NCI-H187 (cell line): ENCODE results near the gene SH3BP2.

Experiments
- DNase-seq, 2 experiments: peaks; one replicate each; lab custom pipeline; 2025; lab: John Stamatoyannopoulos, UW

The SH3BP2 gene

GRCh38 chr4:2803624-2804448, 11.0 kb downstream of the SH3BP2 start:
- no peak for DNase-seq

GRCh38 chr4:2804449-2804972, 11.6 kb downstream of the SH3BP2 start:
- no peak for DNase-seq

- DNase-seq, result no peak
These were observed 12.2 kb downstream of the SH3BP2 start for GRCh38 chr4:2804973-2805501.

GRCh38 chr4:2805712-2806389, 13.0 kb downstream of the SH3BP2 start:
- no peak for DNase-seq

- DNase-seq, result no peak
These were observed 13.8 kb downstream of the SH3BP2 start for GRCh38 chr4:2806390-2807355.

- DNase-seq, result no peak
These were observed 14.7 kb downstream of the SH3BP2 start for GRCh38 chr4:2807571-2807970.

- no peak for DNase-seq
These were observed 15.1 kb downstream of the SH3BP2 start for GRCh38 chr4:2808001-2808400.

DNA sequence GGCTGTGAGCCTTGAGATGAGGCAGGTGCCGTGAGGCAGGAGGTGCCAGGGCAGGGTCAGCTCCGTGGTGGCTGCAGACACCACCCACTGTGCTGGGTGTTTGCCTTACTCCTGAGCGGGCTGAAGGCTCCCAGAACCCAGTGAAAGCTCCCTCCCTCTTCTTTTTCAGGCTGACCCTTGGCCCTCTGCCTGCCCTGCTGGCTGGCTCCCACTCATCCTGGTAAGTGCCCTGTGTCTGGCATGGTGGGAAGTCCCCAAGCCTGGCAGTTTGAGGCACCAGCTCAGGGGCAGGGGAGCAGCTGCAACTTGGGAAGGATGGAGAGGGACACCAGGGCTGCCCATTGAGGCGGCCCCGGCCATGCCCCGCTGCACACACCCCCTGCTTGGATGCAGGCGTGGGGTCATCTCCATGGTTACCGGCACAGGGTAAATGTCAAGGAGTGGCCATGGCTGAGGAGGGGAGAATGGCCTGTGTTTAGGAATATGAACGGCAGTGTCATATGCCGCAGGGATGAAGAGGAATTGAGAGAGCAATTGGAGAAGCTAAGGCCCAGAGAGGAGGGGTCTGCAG, 16.8 kb downstream of the SH3BP2 start:
- DNase-seq, result no peak

DNA sequence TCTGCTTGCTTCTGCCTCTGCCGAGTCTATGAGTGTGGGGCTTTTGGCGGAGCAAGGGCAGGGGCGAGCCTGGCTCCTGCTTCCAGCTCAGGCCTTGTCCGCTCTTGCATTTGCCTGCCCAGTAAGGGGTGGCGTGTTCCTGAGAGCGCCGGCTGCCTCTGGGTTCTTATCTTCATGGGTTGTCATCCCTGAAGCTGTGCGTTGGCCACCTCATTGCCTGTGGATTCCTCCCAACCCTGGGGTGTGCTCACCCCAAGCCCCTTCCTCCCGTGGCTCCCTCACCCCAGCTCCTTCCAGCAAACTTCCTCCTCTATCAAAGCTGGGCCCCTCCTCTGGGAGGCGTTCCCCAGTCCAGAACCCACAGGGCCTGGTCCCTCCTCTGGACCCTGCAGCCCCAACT, 17.5 kb downstream of the SH3BP2 start:
- no peak for DNase-seq

DNA sequence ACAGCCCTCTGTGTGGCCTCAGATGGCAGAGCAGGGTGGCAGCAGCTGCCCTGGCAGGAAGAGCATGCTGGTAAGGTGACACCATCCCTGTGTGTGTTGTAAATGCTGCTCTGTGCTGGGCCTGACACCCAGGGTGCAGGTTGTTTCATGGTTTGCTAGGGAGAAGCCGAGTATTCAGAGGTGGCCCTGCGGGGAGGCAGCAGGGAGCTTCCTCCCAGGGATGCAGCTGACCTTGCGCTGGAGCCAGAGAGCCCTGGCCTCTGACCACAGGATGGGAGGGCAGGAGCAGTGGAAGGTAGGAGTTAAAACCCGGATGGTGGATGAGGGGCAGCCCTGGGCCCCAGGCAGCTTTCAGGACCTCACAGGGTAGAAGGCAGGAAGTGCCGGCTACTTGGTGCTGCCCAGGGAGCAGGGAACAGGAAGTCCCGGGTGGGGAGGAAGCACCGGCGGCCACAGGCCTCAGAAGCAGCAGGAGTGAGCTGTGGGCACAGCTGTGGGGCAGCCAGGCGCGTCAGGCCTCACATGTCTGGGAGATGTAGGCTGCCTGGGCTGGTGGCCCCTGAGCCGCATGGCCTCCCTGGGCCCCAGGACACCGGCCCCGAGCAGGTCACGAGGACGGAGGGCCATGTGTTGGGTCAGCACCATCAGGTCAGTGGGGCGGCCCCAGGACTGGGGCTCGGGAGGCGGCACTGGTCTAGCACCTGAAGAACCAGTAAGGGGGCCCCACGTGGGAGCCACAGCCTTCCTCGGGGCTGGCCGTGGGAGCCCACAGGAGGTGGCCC, 19.1 kb downstream of the SH3BP2 start:
- DNase-seq, result no peak

DNA sequence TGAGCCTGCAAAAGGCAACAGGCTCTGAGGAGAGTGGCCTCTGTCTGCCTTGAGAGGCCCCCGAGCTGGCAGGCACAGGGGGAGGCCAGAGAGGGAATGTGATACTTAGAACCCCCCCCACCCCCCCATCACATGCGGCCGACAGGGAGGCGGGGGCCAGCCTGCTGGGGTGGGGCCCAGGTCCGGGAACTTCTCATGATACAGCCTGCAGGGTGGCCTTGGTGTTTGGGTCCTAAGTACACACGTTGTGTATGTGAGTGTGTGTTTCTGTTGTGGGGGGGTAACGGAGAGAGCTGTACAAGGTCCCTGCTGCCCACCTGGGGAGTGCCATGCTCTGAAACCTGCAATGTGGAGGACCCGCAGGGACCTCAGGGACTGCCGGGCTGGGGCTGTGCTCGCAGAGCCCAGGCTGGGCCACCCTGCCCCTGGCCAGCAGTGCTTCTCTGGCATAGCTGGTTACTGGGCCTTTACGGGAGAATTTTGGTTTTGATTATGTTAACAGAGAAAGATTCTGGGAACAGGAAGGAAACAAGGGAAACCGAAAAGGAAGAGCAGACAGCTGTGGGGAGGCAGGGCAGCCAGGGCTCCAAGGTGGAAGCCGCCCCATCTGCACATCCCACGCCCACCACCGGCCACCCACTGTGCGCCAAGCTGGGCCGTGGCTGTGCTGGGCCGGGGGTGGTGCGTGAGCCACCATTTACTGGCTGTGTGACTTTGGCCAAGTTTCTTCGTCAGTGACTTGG, 19.9 kb downstream of the SH3BP2 start:
- no peak for DNase-seq

DNA sequence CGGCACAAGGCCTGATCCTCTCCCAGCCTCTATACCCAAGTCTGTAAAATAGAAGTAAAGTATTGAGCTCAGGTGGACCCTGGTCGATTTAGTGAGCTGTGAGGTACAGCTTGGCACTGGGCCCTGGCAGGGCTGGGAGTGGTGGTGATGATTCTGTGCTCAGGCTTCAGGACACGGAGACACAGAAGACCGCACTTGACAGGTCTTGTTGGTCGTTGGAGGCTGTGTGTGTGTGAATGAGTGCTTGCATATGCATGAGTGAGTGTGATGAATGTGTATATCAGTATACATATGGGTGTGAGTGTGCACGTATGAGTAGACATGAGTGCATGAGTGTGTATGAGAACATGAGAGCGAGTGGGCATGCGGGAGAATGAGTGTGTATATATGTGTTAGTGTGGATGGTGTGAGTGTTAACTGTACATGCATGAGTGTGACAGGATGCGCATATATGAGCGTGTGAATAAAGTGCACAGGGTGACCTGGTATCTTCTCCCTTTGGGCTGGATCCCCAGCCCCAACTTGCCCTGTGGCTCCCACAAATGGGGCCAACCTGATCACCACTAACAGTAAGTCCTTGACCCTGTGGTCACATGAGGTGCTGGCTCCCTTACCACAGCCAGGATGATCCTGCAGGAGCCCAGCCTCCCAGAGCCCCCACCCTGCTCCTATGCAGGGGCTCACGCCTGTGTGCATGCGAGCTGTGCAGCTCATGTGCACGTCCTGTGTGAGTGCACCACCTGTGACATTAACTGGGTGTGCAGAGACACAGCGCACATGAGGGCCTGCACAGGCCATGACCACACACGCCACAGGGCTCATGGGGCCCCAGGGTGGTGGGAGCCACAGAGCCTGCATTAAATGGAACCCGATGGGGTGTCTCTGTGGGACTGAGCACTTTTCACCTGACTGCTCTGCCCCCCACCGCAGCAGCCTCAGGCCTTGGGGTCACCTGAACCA, 20.8 kb downstream of the SH3BP2 start:
- no peak for DNase-seq

- no peak for DNase-seq
These were observed 21.9 kb downstream of the SH3BP2 start for GRCh38 chr4:2814627-2815270.

DNA sequence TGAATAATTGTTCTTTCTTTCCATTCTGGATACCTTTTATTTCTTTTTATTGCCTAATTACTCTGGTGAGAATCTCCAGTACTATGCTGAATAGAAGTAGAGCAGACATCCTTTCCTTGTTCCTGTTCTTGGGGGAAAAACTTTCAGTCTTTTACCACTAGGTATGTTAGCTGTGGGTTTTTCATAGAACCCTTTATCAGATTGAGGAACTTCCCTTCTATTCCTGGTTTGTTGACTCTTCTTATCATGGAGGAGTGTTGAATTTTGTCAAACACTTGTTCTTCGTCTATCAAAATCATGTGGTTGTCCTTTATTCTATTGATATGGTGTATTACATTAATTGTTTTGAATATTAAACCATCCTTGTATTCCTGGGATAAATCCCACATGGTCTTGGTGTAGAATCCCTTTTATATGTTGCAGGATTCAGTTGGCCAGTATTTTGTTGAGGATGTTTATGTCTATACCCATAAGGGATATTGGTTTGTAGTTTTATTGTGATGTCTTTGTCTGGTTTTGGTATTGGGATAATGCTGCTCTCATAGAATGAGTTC, 23.6 kb downstream of the SH3BP2 start:
- DNase-seq, result no peak

DNA sequence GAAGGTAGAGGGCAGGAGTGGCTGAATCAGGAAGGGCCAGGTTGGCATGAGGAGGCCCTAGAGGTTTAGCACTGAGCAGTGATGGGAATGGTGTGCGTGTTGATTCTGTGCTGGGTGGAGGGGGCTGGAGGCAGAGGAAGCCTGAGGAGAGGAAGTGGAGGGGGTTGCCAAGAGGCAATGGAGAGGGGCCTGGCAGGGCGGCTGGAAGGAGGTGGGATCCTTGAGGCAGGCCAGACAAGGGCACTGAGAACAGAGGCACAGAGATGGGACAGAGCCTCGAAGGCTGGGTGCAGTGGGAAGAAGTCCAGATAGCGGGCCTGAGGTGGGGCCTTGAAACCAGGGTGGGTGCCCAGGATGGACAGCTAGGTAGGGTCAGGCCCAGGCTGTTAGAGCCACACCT, 24.3 kb downstream of the SH3BP2 start:
- DNase-seq, result no peak

DNA sequence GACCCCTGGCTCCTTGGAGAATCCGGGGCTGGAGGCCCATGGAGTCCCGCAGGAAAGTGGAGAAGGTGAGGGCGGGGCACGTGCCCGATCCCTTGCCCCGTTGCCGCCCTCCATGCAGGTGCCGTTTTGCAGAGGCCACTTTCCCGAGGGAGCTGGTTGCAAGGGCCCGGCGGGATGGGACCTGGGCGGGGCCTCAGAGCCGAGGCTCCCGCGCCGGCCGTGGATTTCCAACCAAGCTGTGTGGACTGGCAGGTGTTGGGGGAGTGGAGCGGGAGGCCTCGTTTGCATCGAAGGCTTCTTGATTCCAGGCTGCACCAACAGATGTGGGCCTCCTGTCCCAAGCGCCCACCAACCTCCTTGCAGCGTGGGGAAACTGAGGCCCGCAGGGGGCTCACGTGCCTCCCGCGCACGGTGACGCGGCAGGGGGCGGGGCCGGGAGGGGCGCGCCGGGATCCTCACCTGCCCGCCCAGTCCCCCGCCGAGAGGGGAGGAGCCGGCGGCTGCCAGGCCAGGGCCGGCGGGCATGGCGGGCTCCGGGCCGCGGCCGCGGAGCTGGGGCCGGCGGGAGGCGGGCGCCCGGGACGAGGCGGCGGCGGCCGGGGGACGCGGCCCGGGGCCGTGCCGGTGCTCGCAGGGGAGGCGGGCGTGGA, 24.9 kb downstream of the SH3BP2 start:
- DNase-seq, result peak in 1 of 2 experiments; percentile 72

- DNase-seq, result no peak
These were observed 25.6 kb downstream of the SH3BP2 start for GRCh38 chr4:2818351-2818939.
